Gastrocnemius medialis (tissue), 4 donors: ENCODE results near the gene ANKLE1.

ENCODE experiments used
- POLR2A ChIP-seq, 2 donors: fragments of 450-650 bp; IDR thresholded peaks; one replicate each; pipeline ENCODE4 v1.6.1; 2017; ENCODE audit warnings: antibody characterized with exemption in 2 of 2, mild to moderate bottlenecking in 2 of 2, moderate library complexity in 2 of 2
- TF ChIP-seq, protein P1 (sequence below), 5 experiments: fragments of 450-650 bp in 3 of 5; fragments of 200-600 bp in 2 of 5; sonication (generic) in 2 of 5; IDR thresholded peaks in 4 of 5; conservative IDR thresholded peaks in 1 of 5; 1 replicate in 4 of 5; 2 replicates in 1 of 5; pipeline ENCODE4 v1.5.1; 2016 to 2019; ENCODE audit warnings: antibody characterized with exemption in 5 of 5, mild to moderate bottlenecking in 3 of 5, moderate library complexity in 3 of 5

DNA sequence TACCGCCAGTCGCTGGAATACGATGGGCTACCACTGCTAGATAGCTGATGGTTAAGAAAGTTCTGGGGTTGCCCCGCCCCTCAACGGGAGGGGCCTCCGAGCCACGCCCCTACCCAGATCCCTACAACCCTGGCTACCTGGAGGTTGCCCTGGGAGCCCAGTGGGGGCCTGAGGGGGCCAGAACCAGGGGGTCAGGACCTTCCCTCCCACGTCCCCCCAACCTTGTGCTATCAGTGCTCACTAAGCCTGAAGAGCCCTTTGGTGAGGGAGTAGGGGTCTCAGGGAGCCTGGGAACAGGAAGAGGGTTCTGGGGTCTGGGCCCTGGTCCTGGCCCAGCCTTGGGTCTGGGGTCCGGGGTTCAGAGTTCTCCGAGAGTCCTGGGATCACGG is 46.8 kb upstream of the ANKLE1 start:
- TF ChIP-seq, protein P1, sequence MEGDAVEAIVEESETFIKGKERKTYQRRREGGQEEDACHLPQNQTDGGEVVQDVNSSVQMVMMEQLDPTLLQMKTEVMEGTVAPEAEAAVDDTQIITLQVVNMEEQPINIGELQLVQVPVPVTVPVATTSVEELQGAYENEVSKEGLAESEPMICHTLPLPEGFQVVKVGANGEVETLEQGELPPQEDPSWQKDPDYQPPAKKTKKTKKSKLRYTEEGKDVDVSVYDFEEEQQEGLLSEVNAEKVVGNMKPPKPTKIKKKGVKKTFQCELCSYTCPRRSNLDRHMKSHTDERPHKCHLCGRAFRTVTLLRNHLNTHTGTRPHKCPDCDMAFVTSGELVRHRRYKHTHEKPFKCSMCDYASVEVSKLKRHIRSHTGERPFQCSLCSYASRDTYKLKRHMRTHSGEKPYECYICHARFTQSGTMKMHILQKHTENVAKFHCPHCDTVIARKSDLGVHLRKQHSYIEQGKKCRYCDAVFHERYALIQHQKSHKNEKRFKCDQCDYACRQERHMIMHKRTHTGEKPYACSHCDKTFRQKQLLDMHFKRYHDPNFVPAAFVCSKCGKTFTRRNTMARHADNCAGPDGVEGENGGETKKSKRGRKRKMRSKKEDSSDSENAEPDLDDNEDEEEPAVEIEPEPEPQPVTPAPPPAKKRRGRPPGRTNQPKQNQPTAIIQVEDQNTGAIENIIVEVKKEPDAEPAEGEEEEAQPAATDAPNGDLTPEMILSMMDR (IDR thresholded peaks at IDR 0.05 in 4 of 5, conservative IDR thresholded peaks at IDR 0.05 in 1 of 5): no peak
- TF ChIP-seq POLR2A (IDR thresholded peaks at IDR 0.05): no peak
